IMR-90 (cell line): Measurements from ENCODE around the gene MAPKAPK2. TPM values are rescaled to one million over a fixed set of nuclear protein-coding genes. Genes with fewer than 3 reads are reported as not detected.

Source experiments
- ATAC-seq: fragments of 200-7000 bp; cut with Tn5 transposase; 2 replicates; pipeline ENCODE4 v1.9.1; 2020; ENCODE audit warnings: low read depth, mild to moderate bottlenecking, moderate library complexity
- BruUV-seq: library from RNA; stranded (reverse); fragments of 400-500 nt; replicated peaks from 2 replicates; lab custom pipeline; 2021; lab: Mats Ljungman, UMichigan
- CTCF ChIA-PET: fragments of 300-600 bp; formaldehyde crosslinking; extraction: SDS; loops from one replicate; lab custom pipeline; 2021; ENCODE audit warnings: antibody characterized with exemption; lab: Yijun Ruan, JAX
- POLR2A ChIA-PET: fragments of 300-600 bp; sonication (Branson Sonifier 250); formaldehyde crosslinking; loops from one replicate; lab custom pipeline; 2022; ENCODE audit warnings: antibody characterized with exemption; ENCODE audit not compliant: unreplicated experiment; lab: Charles Lee
- DNase-seq: peaks from one replicate; pipeline ENCODE4 v3.0.0; 2013
- H2AFZ ChIP-seq: replicated peaks from 2 replicates; pipeline ENCODE3; 2013; ENCODE audit warnings: low read length, mild to moderate bottlenecking; ENCODE audit not compliant: poor library complexity
- H2AK5ac ChIP-seq: 2 replicates; pipeline ENCODE4 v1.6.1; 2013; ENCODE audit warnings: low read depth, low read length, inconsistent platforms
- H2AK9ac ChIP-seq: replicated peaks from 2 replicates; pipeline ENCODE3; 2013; ENCODE audit warnings: mild to moderate bottlenecking, low read depth, low read length, moderate library complexity; ENCODE audit not compliant: poor library complexity
- H2BK120ac ChIP-seq: 2 replicates; pipeline ENCODE4 v1.6.1; 2013; ENCODE audit warnings: low read depth, low read length, inconsistent platforms
- H2BK15ac ChIP-seq: 3 replicates; pipeline ENCODE4 v1.6.1; 2013; ENCODE audit warnings: low read depth, low read length, inconsistent platforms
- H2BK20ac ChIP-seq: 2 replicates; pipeline ENCODE4 v1.6.1; 2013; ENCODE audit warnings: low read depth, mild to moderate bottlenecking, inconsistent platforms, low read length, moderate library complexity
- H2BK5ac ChIP-seq: 2 replicates; pipeline ENCODE4 v1.6.1; 2013; ENCODE audit warnings: mild to moderate bottlenecking, low read depth, low read length, inconsistent platforms; ENCODE audit not compliant: poor library complexity, severe bottlenecking
- H3K14ac ChIP-seq: replicated peaks from 2 replicates; pipeline ENCODE4 v1.6.1; 2013; ENCODE audit warnings: low read depth, low read length, inconsistent platforms
- H3K18ac ChIP-seq: 2 replicates; pipeline ENCODE4 v1.6.1; 2013; ENCODE audit warnings: low read depth, low read length, control low read depth
- H3K23ac ChIP-seq: 2 replicates; pipeline ENCODE4 v1.6.1; 2013; ENCODE audit warnings: low read depth, low read length, inconsistent platforms
- H3K27ac ChIP-seq: 2 replicates; pipeline ENCODE4 v1.5.1; 2013; ENCODE audit warnings: mild to moderate bottlenecking, control low read depth, low read length; ENCODE audit not compliant: insufficient read depth
- H3K27me3 ChIP-seq: 2 replicates; pipeline ENCODE4 v1.6.1; 2013; ENCODE audit warnings: low read length; ENCODE audit not compliant: control insufficient read depth, insufficient read depth
- H3K36me3 ChIP-seq: 2 replicates; pipeline ENCODE4 v1.6.1; 2013; ENCODE audit warnings: low read length, mixed read lengths; ENCODE audit not compliant: control insufficient read depth, insufficient read depth
- H3K4ac ChIP-seq: 2 replicates; pipeline ENCODE4 v1.6.1; 2013; ENCODE audit warnings: low read depth, low read length, inconsistent platforms
- H3K4me1 ChIP-seq: 2 replicates; pipeline ENCODE4 v1.6.1; 2013; ENCODE audit warnings: low read length, mixed read lengths; ENCODE audit not compliant: control insufficient read depth, insufficient read depth
- H3K4me2 ChIP-seq: 2 replicates; pipeline ENCODE4 v1.6.1; 2013; ENCODE audit warnings: low read depth, mild to moderate bottlenecking, control low read depth, low read length, moderate library complexity
- H3K4me3 ChIP-seq: 2 replicates; pipeline ENCODE4 v1.5.1; 2013; ENCODE audit warnings: low read depth, mild to moderate bottlenecking, control low read depth, low read length, moderate library complexity; ENCODE audit not compliant: insufficient read depth
- H3K56ac ChIP-seq: 2 replicates; pipeline ENCODE4 v1.6.1; 2013; ENCODE audit warnings: low read length, inconsistent platforms; ENCODE audit not compliant: insufficient read depth; ENCODE audit errors: extremely low read depth
- H3K79me1 ChIP-seq, 2 experiments: 2 replicates each; pipeline ENCODE4 v1.6.1; 2013; ENCODE audit warnings: low read length in 2 of 2, inconsistent platforms in 1 of 2, low read depth in 1 of 2
- H3K9ac ChIP-seq: 2 replicates; pipeline ENCODE4 v1.6.1; 2013; ENCODE audit warnings: low read depth, low read length, control low read depth
- H3K9me1 ChIP-seq: 2 replicates; pipeline ENCODE4 v1.6.1; 2013; ENCODE audit warnings: low read length, inconsistent platforms; ENCODE audit not compliant: insufficient read depth
- H3K9me3 ChIP-seq: 2 replicates; pipeline ENCODE4 v1.6.1; 2013; ENCODE audit warnings: low read length; ENCODE audit not compliant: control insufficient read depth, insufficient read depth
- H4K20me1 ChIP-seq: 2 replicates; pipeline ENCODE4 v1.6.1; 2013; ENCODE audit warnings: low read length, inconsistent platforms; ENCODE audit not compliant: insufficient read depth
- H4K5ac ChIP-seq: 2 replicates; pipeline ENCODE4 v1.6.1; 2013; ENCODE audit warnings: mild to moderate bottlenecking, low read depth, low read length, control low read depth
- H4K8ac ChIP-seq, 2 experiments: 2 replicates each; pipeline ENCODE4 v1.6.1; 2013; ENCODE audit warnings: low read depth in 2 of 2, low read length in 2 of 2, control low read depth in 1 of 2, inconsistent platforms in 1 of 2
- H4K91ac ChIP-seq: 2 replicates; pipeline ENCODE4 v1.6.1; 2013; ENCODE audit warnings: low read depth, low read length, inconsistent platforms; ENCODE audit not compliant: insufficient read depth
- BHLHE40 ChIP-seq: fragments of 150-350 bp; IDR thresholded peaks from 2 replicates; pipeline ENCODE4 v1.6.1; 2016; ENCODE audit warnings: mild to moderate bottlenecking, low read depth, low read length
- MAZ ChIP-seq: IDR thresholded peaks from 2 replicates; pipeline ENCODE4 v1.6.1; 2012; ENCODE audit warnings: low read depth, mild to moderate bottlenecking, low read length, improper control_type of control experiment, moderate library complexity, borderline replicate concordance
- NFE2L2 ChIP-seq: fragments of 150-350 bp; IDR thresholded peaks from 2 replicates; pipeline ENCODE4 v1.6.1; 2016; ENCODE audit warnings: low read depth, mild to moderate bottlenecking, low read length
- RAD21 ChIP-seq: IDR thresholded peaks from 2 replicates; pipeline ENCODE4 v1.6.1; 2012; ENCODE audit warnings: low read length, improper control_type of control experiment
- RFX5 ChIP-seq: IDR thresholded peaks from 2 replicates; pipeline ENCODE4 v1.8.0; 2012; ENCODE audit warnings: low read depth, mild to moderate bottlenecking, low read length, moderate library complexity
- SMC3 ChIP-seq: fragments of 150-350 bp; IDR thresholded peaks from 2 replicates; pipeline ENCODE4 v1.6.1; 2016; ENCODE audit warnings: low read depth, mild to moderate bottlenecking, antibody characterized with exemption, low read length, moderate library complexity
- WGBS, 2 experiments: methylation state at CpG; one replicate each; pipeline versions ENCODE4 v1.1.5 to v1.1.7; 2013; ENCODE audit warnings: missing lambda C conversion rate in 2 of 2; ENCODE audit not compliant: insufficient read length in 1 of 2; ENCODE audit errors: extremely low coverage in 2 of 2; 5-methylcytosine and 5-hydroxymethylcytosine counted together
- dilution Hi-C: fragments of 300-500 bp; cut with HindIII; formaldehyde crosslinking; loops from one replicate; pipeline ENCODE4 v1.14.3; 2018; ENCODE audit warnings: low sequenced_read_pairs; ENCODE audit not compliant: unreplicated experiment
- in situ Hi-C: fragments of 300-500 bp; cut with MboI; formaldehyde crosslinking; loops from 3 replicates; pipeline ENCODE4 v1.14.3; 2019; ENCODE audit warnings: low sequenced_read_pairs, inconsistent platforms, mixed read lengths
- intact Hi-C: fragments of 100-400 bp; cut with micrococcal nuclease; formaldehyde crosslinking; loops from 2 replicates; pipeline ENCODE4 v1.10.0; 2022
- polyA plus RNA-seq, 3 experiments: library from polyadenylated mRNA; depleted of rRNA; stranded (reverse); fragments of >200 nt; gene quantifications; 2 replicates each; pipeline ENCODE4 v1.2.3, GENCODE V29; 2012; ENCODE audit warnings: low replicate concordance in 1 of 3
- total RNA-seq: library from RNA; depleted of rRNA; stranded (reverse); fragments of >200 nt; gene quantifications from 2 replicates; pipeline ENCODE4 v1.2.3, GENCODE V29; 2012
- TF ChIP-seq, protein P1 (sequence below): conservative IDR thresholded peaks from 2 replicates; pipeline ENCODE4 v1.5.1; 2012; ENCODE audit warnings: mild to moderate bottlenecking, low read depth, low read length, improper control_type of control experiment

MAPKAPK2 gene
- total and polyA plus RNA-seq, 2 of the 4 experiments (the other 2 are of a cell fraction) = 56.5 to 66.4 TPM

DNA sequence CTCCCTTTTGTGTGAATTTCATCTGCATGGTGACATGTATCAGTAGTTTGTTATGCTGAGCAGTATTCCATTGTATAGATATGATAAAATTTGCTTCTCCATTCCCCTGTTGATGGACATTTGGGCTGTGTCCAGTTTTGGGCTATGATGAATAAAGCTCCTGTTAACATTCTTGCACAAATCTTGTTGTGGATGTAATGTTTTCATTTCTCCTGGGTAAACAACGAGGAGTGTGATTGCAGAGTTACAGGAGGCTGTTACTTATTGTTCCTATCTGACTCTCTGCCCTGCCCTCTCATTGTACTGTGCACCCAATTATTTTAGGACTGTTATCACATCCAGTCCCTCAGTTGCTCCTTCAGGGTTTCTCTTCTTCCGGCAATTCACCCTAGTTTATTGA, 24.2 kb downstream of the MAPKAPK2 start:
- no peak overlapping the region for H3K4me3 ChIP-seq
- H3K14ac ChIP-seq = no peak overlapping the region
- no peaks in the 10 kb centered on the region for H3K27me3 ChIP-seq
- no peak overlapping the region for H4K8ac ChIP-seq
- H3K9ac ChIP-seq = no peak overlapping the region
- H3K18ac ChIP-seq = no peak overlapping the region
- no peak overlapping the region for H3K27ac ChIP-seq
- H4K91ac ChIP-seq = no peak overlapping the region
- POLR2A ChIA-PET = interaction anchor here (0.5 kb wide), 1 partner anchor 122 kb away, joined by 3 read pairs; no protein-coding TSS in a partner anchor
- ATAC-seq (no peak), DNase-seq (no peak)
- no peak overlapping the region for H2AK5ac ChIP-seq
- WGBS, 2 experiments = no CpG with 5 or more reads among the region's 2 CpGs
- peaks cover 59% of the 10 kb centered on the region for H3K9me1 ChIP-seq
- H2BK20ac ChIP-seq = no peak overlapping the region
- H2BK120ac ChIP-seq = no peak overlapping the region
- H3K4ac ChIP-seq = no peak overlapping the region
- H3K4me1 ChIP-seq = peaks cover 37% of the 10 kb centered on the region
- H2AK9ac ChIP-seq = no peak overlapping the region
- intact Hi-C loops = no loop called here
- H4K5ac ChIP-seq = no peak overlapping the region
- H3K36me3 ChIP-seq = no peaks in the 10 kb centered on the region
- in situ Hi-C loops = no loop called here
- no peaks in the 10 kb centered on the region for H3K9me3 ChIP-seq
- no peak overlapping the region for H2AFZ ChIP-seq
- no peak overlapping the region for H3K23ac ChIP-seq
- H2BK5ac ChIP-seq = no peak overlapping the region
- no peak overlapping the region for H3K56ac ChIP-seq
- dilution Hi-C loops = no loop called here
- no peak for TF ChIP-seq MAZ
- TF ChIP-seq RAD21 = no peak
- TF ChIP-seq, protein P1, sequence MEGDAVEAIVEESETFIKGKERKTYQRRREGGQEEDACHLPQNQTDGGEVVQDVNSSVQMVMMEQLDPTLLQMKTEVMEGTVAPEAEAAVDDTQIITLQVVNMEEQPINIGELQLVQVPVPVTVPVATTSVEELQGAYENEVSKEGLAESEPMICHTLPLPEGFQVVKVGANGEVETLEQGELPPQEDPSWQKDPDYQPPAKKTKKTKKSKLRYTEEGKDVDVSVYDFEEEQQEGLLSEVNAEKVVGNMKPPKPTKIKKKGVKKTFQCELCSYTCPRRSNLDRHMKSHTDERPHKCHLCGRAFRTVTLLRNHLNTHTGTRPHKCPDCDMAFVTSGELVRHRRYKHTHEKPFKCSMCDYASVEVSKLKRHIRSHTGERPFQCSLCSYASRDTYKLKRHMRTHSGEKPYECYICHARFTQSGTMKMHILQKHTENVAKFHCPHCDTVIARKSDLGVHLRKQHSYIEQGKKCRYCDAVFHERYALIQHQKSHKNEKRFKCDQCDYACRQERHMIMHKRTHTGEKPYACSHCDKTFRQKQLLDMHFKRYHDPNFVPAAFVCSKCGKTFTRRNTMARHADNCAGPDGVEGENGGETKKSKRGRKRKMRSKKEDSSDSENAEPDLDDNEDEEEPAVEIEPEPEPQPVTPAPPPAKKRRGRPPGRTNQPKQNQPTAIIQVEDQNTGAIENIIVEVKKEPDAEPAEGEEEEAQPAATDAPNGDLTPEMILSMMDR = no peak
- TF ChIP-seq RFX5 = no peak
- TF ChIP-seq NFE2L2 = no peak
- TF ChIP-seq BHLHE40 = no peak
- TF ChIP-seq SMC3 = no peak
- peaks cover 99% of the 10 kb centered on the region for H4K20me1 ChIP-seq
- CTCF ChIA-PET = interaction anchor here (1.1 kb wide), 1 partner anchor 78 kb away, joined by 3 read pairs; no protein-coding TSS in a partner anchor
- BruUV-seq = no TSS peak
- peaks cover 25 to 96% of the 10 kb centered on the region in 2 experiments for H3K79me1 ChIP-seq
- H2BK15ac ChIP-seq = no peak overlapping the region
- H3K4me2 ChIP-seq = no peak overlapping the region
